ENCODE measurements around the gene NRAP. TPM values are rescaled to one million over a fixed set of nuclear protein-coding genes. Genes with fewer than 3 reads are reported as not detected.

The NRAP gene
- total and polyA plus RNA-seq, 2 experiments from 2014 or later: 0.04 TPM; not detected in 1

DNA sequence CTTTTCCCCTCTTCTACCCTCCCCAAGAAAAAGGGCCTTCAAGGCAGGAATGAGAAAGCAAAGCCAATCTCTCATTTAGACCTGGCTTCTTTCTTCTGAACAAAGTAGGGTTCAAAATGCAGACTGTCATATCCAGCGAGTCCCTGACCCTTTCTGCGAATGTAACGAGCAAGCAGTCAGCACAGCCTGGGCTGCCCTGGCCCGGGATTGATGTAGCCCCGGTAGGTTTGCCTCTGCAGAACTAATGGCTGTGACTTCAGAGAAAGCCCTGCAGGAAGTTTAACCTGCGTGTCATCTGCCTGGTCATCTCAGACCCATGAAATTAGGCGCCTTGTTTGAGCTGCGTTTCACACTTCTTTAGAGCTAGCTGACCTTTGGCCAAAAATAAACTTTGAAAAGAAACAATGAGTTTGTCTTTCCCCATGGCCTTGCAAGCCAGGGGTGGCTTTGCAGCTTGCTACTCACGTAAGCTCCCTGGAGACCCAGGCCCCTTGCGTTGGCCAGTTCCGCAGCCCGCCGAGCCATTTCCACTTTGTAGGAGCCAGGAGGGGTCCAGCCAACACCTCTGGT, 74.6 kb downstream of the NRAP start:
- Histone ChIP-seq H3K27me3 (no peaks in the 10 kb centered on the region), H3K27ac (no peak overlapping the region), H3K36me3 (replicated peaks; ENCODE audit: insufficient read depth, low read depth) (no peaks in the 10 kb centered on the region), H3K79me2 (no peaks in the 10 kb centered on the region), H3K4me2 (no peak overlapping the region), H3K4me1 (ENCODE audit: insufficient read depth) (peaks cover 8% of the 10 kb centered on the region), H3K9me3 (ENCODE audit: low read depth) (no peaks in the 10 kb centered on the region), H3K4me3 (no peak overlapping the region), H3K9me2 (replicated peaks; ENCODE audit: insufficient read depth) (no peaks in the 10 kb centered on the region), H4K20me1 (ENCODE audit: insufficient read depth, poor library complexity, severe bottlenecking) (no peaks in the 10 kb centered on the region), H2AFZ (no peak overlapping the region)
- TF ChIP-seq EZH2 (IDR thresholded peaks at IDR 0.05; ENCODE audit: borderline replicate concordance) (no peak), EZH2phosphoT487 (IDR thresholded peaks at IDR 0.05; ENCODE audit: low read depth, severe bottlenecking, unreplicated experiment) (no peak)
- TF ChIP-seq, protein P1, sequence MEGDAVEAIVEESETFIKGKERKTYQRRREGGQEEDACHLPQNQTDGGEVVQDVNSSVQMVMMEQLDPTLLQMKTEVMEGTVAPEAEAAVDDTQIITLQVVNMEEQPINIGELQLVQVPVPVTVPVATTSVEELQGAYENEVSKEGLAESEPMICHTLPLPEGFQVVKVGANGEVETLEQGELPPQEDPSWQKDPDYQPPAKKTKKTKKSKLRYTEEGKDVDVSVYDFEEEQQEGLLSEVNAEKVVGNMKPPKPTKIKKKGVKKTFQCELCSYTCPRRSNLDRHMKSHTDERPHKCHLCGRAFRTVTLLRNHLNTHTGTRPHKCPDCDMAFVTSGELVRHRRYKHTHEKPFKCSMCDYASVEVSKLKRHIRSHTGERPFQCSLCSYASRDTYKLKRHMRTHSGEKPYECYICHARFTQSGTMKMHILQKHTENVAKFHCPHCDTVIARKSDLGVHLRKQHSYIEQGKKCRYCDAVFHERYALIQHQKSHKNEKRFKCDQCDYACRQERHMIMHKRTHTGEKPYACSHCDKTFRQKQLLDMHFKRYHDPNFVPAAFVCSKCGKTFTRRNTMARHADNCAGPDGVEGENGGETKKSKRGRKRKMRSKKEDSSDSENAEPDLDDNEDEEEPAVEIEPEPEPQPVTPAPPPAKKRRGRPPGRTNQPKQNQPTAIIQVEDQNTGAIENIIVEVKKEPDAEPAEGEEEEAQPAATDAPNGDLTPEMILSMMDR (IDR thresholded peaks at IDR 0.05; ENCODE audit: poor library complexity): no peak
- 60% methylated on average over 13 of the region's 13 CpGs for WGBS (ENCODE audit: low lambda C conversion rate, missing lambda C conversion rate)
- no peak for DNase-seq (ENCODE audit: low spot score)

DNA sequence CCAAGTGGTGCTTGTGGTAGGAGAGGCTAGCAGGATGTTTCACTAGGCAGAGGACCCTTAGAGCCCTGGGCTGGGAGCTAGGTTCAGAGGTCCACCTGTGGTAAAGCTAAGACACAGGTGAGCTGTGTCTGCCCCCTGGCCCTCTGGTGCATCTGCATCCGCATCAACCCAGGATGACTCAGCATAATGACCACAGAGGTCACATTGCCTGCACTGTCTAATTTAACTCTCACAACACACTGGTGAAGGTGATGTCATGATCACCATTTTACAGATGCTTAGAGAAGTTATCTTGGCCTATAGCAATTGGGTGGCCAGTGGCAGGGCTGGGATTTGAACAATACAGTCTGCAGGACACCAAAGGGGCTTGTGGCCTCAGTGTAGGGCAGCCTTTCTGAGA, 77.9 kb downstream of the NRAP start:
- 63% methylated on average over 1 of the region's 1 CpG for WGBS (ENCODE audit: low lambda C conversion rate, missing lambda C conversion rate)
- no peak overlapping the region for H3K4me3 ChIP-seq
- H3K36me3 ChIP-seq (replicated peaks; ENCODE audit: insufficient read depth, low read depth): no peaks in the 10 kb centered on the region
- no peak for DNase-seq (ENCODE audit: low spot score)
- H3K79me2 ChIP-seq: no peaks in the 10 kb centered on the region
- H2AFZ ChIP-seq: no peak overlapping the region
- peaks cover 8% of the 10 kb centered on the region for H3K4me1 ChIP-seq (ENCODE audit: insufficient read depth)
- no peak for TF ChIP-seq EZH2 (IDR thresholded peaks at IDR 0.05; ENCODE audit: borderline replicate concordance)
- TF ChIP-seq, protein P1 (IDR thresholded peaks at IDR 0.05; ENCODE audit: poor library complexity): no peak
- TF ChIP-seq EZH2phosphoT487 (IDR thresholded peaks at IDR 0.05; ENCODE audit: low read depth, severe bottlenecking, unreplicated experiment): no peak
- H4K20me1 ChIP-seq (ENCODE audit: insufficient read depth, poor library complexity, severe bottlenecking): no peaks in the 10 kb centered on the region
- H3K4me2 ChIP-seq: no peak overlapping the region
- no peaks in the 10 kb centered on the region for H3K9me3 ChIP-seq (ENCODE audit: low read depth)
- H3K9me2 ChIP-seq (replicated peaks; ENCODE audit: insufficient read depth): no peaks in the 10 kb centered on the region
- H3K27ac ChIP-seq: no peak overlapping the region
- no peaks in the 10 kb centered on the region for H3K27me3 ChIP-seq

DNA sequence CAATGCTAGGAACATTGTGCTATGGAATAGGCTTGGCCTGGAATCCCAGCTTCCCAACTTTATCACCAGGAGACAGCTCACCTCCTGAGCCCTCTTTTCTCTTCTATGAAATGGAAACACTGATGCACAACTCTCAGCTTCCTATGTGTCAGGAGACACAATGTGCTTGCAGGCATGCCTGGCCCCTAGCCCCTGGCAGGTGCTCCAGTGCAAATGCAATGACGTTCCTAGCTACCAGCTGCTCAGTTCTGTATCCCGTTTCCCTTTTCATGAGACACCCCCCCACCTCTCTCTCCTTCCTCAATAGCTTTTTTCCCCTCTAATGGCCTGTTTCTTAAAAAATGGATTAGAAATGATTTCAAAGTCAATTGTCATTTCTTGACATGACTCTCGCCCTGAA, 80.3 kb downstream of the NRAP start:
- H3K4me1 ChIP-seq (ENCODE audit: insufficient read depth): no peaks in the 10 kb centered on the region
- WGBS (ENCODE audit: low lambda C conversion rate, missing lambda C conversion rate): 90% methylated on average over 3 of the region's 3 CpGs

More for the DNA sequence above, 80.3 kb downstream of the NRAP start:
- no peaks in the 10 kb centered on the region for H3K79me2 ChIP-seq
- no peaks in the 10 kb centered on the region for H3K9me2 ChIP-seq (replicated peaks; ENCODE audit: insufficient read depth)
- no peaks in the 10 kb centered on the region for H3K27me3 ChIP-seq
- no peak for DNase-seq (ENCODE audit: low spot score)
- no peak overlapping the region for H3K27ac ChIP-seq
- no peaks in the 10 kb centered on the region for H3K9me3 ChIP-seq (ENCODE audit: low read depth)
- TF ChIP-seq EZH2 (IDR thresholded peaks at IDR 0.05; ENCODE audit: borderline replicate concordance) (no peak), EZH2phosphoT487 (IDR thresholded peaks at IDR 0.05; ENCODE audit: low read depth, severe bottlenecking, unreplicated experiment) (no peak)
- TF ChIP-seq, protein P1 (IDR thresholded peaks at IDR 0.05; ENCODE audit: poor library complexity): no peak
- no peaks in the 10 kb centered on the region for H3K36me3 ChIP-seq (replicated peaks; ENCODE audit: insufficient read depth, low read depth)
- no peaks in the 10 kb centered on the region for H4K20me1 ChIP-seq (ENCODE audit: insufficient read depth, poor library complexity, severe bottlenecking)
- no peak overlapping the region for H3K4me3 ChIP-seq
- no peak overlapping the region for H2AFZ ChIP-seq
- H3K4me2 ChIP-seq: no peak overlapping the region

Data from hepatocyte (in vitro differentiated cells).